GM19193 (cell line): ENCODE results near the gene RAPGEF1.

ENCODE experiments used
- POLR2A ChIP-seq: IDR thresholded peaks from 4 replicates; pipeline ENCODE4 v1.6.1; 2011; ENCODE audit not compliant: insufficient read depth, insufficient read length; ENCODE audit errors: extremely low read depth

The RAPGEF1 gene

DNA sequence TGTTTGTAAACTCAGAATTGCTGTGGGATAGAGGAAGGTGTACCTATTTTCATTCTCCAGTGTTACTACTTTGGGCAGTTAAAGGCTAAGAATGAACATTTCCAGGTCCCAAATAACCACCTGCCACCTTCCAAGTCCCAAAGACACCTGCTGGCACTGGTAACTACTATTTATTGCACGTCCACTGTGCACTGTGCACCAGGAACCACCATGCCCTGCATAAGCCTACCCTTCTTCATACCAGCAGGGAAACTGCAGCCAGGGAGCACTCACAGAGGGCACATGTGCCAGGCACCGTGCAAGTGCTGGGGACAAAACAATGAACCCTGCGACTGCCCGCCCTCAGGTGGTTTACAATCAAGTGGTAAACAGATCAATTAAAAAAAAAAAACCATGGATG is 34.9 kb downstream of the RAPGEF1 start:
- TF ChIP-seq POLR2A = no peak

DNA sequence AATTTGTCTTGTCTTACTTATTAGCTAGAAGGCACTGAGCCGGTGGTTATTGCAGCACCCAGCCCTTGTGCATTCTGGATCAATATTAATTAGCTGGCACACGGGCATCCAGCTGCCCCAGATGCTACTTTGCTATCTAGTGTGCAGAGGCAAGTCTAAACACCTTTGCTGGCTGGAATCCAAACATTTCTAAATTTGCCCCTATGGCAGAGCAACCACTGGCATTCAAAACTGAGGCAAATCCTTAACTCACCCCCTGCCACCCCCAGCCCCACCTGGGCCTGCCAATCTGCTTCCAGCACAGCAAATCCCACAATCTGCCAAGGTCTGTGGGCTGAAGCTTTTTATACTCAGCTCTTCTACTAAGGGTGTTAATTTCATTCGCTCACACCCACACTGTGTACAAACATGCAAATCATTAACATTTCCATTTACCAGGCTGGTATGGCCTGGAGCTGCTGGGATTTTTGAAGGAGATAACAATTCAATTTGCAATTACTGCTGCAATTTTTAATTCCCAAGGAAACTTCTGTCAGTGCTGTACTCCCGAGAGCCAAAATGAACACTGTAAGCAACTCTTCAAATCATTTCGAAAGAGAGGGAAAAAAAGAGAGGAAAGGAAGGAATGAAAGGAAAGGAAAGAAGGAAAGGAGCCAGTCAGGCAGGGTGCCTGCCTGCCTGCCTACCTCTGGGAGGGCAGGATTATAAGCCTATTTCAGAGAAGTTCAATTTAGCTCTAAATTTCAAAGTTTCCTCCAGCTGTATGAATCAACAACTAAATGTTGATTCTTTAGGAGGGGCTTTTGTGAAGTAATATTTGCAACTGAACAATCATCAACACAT is 35.5 kb downstream of the RAPGEF1 start:
- TF ChIP-seq POLR2A = no peak

DNA sequence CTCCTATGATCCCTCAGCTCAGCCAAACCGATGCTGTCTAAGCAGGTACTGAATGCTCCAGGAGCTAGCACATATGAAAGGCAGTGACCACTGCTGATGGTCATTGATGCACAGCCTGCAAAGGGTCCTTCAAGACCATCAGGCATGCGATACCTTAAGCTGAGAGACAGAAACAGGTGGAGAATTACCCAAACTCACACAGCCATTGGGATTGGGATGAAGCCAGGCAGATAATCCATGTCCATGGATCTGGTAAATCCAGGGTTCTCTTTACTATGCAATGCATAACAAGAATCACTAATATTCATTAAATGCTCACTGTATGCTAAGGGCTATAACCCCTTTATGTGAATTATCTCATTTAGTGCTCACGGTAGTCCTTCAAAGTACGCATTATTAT is 36.2 kb downstream of the RAPGEF1 start:
- no peak for TF ChIP-seq POLR2A

DNA sequence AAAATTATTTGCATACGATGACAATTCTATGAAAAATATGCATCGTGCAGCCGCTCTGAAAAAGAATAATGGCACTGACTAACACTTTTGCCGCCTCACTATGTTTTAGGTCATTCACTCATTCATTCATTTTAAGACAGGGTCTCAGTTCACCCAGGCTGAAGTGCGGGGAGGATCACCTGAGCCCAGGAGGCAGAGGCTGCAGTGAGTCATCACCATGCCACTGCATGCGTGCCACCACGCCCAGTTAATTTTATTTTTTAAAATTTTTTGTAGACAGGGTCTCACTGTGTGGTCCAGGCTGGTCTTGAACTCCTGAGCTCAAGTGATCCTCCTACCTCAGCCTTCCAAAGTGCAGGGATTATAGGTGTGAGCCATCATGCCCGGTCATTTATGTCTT is 37.0 kb downstream of the RAPGEF1 start:
- TF ChIP-seq POLR2A = no peak

GRCh38 chr9:131701789-131702337 is 38.0 kb downstream of the RAPGEF1 start:
- no peak for TF ChIP-seq POLR2A

DNA sequence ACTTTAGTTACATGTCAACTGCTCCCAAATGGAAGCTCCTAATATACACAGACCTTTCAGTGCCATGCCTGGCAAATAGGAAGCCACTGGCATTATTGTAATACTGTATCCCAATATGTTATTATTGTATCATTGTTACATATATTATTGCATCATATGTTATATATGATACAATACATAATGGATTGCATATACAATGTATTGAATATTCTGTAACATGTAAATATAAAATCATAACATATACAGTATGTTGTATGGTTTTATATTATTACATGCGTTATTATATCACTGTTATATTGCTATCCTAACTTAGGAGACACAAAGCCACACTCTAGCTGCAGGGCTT is 38.5 kb downstream of the RAPGEF1 start:
- TF ChIP-seq POLR2A = no peak

DNA sequence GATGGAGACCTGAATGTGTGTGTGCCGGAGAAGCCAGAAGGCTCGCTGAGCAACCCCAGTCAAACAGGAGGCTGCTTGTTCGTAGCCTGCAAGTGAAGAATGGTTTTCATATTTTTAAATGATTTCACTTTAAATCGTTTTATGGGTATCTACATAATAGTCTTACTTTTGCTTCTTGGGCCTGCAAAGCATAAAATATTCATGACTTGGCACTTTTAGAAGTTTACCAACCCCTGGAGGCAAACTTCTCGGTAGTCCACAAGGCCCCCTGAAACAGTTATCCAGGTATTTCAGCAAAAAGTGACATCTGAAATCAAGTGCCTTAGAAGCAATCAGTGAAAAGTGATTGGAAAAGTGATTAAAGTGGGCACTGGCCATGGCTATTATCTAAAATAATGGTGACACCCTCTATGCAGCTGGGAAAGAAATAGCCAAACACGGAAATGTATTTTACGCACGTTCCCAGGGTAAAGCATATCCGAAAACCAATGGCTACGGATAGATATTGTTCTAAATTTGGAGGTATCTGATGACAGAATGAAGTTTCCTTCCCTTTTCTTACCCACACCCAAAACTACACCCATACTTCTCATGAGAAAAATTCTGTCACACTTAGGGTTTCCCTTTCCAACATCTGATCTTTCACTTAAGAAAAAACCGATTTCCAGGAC is 39.0 kb downstream of the RAPGEF1 start:
- TF ChIP-seq POLR2A = no peak

DNA sequence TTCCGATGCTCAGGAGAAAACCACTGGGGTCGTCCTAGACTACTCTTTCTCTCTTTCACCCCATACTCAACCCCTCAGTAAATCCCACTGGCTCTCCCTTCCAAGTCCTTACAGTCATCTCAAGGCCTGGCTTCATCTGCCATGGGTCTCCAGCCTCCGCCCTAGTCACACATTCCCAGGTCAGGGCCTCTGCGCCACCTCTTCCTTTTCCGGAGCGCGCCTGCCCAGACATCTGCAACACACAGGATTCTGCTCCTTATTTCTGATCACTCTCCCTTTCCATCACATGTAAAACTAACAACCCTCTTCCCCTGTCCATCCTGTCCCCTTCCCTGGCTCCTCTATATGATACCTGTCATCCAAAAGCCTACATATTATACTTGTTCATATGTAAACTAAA is 39.8 kb downstream of the RAPGEF1 start:
- no peak for TF ChIP-seq POLR2A

GRCh38 chr9:131698618-131698985 is 41.3 kb downstream of the RAPGEF1 start:
- no peak for TF ChIP-seq POLR2A

GRCh38 chr9:131697908-131698617 is 41.8 kb downstream of the RAPGEF1 start:
- no peak for TF ChIP-seq POLR2A

DNA sequence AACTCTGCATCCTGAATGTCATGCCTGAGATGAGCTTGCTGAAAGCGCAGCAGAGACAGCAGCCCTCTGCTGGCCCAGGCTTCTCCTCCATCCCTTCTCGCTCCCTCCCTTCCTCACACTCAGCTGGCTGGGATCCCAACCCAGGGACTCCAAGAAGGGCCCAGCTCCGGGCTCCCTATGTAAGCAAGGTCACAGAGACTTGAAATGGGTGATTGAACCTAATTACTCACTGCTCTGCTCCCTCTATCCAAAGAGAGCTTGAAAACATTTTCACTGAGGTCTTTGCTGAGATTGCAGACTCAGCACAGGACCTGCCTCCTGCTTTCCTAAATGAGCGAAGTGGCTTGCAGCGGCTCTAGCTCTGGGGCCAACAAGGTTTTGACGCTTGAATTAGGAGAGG is 42.8 kb downstream of the RAPGEF1 start:
- no peak for TF ChIP-seq POLR2A

- no peak for TF ChIP-seq POLR2A
These were observed 43.9 kb downstream of the RAPGEF1 start for GRCh38 chr9:131695836-131696460.

DNA sequence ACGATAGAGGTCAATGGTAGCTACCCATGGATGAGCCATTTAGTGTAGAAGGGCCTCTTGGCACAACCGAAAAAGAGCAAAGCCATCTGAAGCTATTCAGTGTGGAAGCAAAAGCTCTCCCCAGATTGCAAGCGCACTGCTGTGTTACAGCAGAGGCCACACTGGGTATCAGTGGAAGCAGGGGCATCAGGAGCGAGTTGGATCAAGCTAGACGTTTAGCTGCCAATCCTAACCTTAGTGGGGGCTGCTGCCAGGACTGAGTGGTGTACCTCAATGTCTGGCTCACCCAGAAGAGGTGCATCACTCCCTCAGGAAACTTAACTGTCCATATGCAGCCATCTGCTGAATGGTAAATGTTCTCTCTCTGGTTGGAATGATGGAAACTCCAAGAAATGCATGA is 44.5 kb downstream of the RAPGEF1 start:
- TF ChIP-seq POLR2A = no peak

DNA sequence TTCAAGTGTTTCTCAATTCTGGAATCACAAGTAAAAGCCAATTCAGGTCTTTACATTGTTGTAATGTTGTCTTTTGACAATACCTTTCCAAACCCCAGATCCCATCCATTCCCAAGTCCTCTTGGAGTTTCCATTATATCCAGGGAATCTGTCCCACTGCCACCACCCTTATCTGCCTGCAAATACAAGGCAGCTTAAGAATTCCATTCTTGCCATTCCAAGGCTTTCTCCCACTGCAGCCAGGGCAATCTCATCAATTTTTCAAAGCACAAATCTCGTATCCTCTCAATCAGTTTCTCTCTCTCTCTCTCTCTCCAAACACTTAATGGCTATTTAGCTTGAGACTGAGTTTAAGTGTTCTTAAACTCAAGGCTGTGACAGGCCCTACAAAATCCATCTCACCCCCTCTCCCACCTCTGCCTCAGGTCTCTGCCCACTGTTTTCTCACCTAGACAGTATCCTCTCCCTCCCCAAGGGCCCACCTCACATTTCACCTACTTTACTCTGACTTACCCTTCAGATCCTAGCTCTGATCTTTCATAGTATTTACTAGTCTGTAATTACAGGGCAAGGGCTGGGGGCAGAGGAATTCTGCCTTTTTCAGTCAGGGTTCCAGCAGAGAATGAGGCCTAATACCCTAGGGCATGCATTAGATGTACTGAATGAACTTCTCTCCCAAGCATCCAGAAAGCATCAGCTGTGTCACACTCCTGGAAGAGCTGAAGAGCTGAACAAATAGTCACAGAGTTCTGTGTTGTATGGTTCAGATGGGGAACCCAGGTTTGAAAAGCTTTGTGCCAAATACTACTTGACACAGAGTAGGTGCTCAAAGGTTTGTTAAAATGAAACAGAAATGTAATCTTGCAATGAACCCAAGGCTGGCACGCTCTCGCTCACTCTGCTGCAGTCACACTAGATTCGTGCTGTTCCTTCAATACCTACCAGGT is 46.0 kb downstream of the RAPGEF1 start:
- no peak for TF ChIP-seq POLR2A

- TF ChIP-seq POLR2A = no peak
These were observed 47.0 kb downstream of the RAPGEF1 start for GRCh38 chr9:131692612-131693562.
